Subcutaneous adipose tissue (tissue), 4 donors: ENCODE results near the gene UBE2Q1. TPM values are rescaled to one million over a fixed set of nuclear protein-coding genes. Genes with fewer than 3 reads are reported as not detected.

Experiments used
- CTCF ChIP-seq: fragments of 450-650 bp; IDR thresholded peaks from one replicate; pipeline ENCODE4 v1.5.1; 2016; ENCODE audit warnings: low read depth, mild to moderate bottlenecking, control low read depth, antibody characterized with exemption, moderate library complexity
- total RNA-seq, 4 donors: library from RNA; depleted of rRNA; stranded (reverse); fragments of >200 nt; gene quantifications; one replicate each; pipeline ENCODE4 v1.1.0, GENCODE V29; 2016

The UBE2Q1 gene
- total RNA-seq, 4 donors from 2014 or later: 18.5 to 42.2 (median 24.7) TPM

- no peak for TF ChIP-seq CTCF
Observed at GRCh38 chr1:154539486-154540483, 18.7 kb downstream of the UBE2Q1 start.

- TF ChIP-seq CTCF: no peak
Observed at GRCh38 chr1:154536570-154536969, 21.9 kb downstream of the UBE2Q1 start.

GRCh38 chr1:154533952-154534844 lies 24.3 kb downstream of the UBE2Q1 start:
- no peak for TF ChIP-seq CTCF

- TF ChIP-seq CTCF: no peak
Observed at GRCh38 chr1:154529308-154529707, 29.2 kb downstream of the UBE2Q1 start.

- no peak for TF ChIP-seq CTCF
Observed at GRCh38 chr1:154527192-154527591, 31.3 kb downstream of the UBE2Q1 start.

- TF ChIP-seq CTCF: no peak
Observed at GRCh38 chr1:154524881-154525280, 33.6 kb downstream of the UBE2Q1 start.

- no peak for TF ChIP-seq CTCF
Observed at GRCh38 chr1:154521695-154522094, 36.8 kb downstream of the UBE2Q1 start.
